Measurements from ENCODE around the gene JAKMIP1.

JAKMIP1 gene

DNA sequence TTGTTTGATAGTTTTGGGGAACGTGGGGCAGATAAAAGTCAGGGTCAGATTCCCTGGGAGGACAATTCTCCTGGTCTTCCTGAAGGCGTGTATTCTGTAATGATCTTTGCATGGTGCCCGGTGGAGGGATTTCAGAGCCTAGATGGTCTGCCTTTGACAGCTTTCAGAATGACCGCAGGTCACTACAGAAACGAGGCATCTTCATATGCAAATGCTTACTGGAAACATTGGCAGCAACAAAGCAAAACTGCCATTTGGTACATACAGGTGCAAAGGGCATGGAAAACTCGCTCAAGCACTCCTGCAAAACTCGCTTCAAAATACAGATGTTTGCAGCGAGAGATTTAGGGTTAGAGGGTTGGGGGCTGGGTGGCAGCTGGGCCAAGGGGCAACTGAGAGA lies 190.9 kb downstream of the JAKMIP1 start:
- TF ChIP-seq, protein P1, sequence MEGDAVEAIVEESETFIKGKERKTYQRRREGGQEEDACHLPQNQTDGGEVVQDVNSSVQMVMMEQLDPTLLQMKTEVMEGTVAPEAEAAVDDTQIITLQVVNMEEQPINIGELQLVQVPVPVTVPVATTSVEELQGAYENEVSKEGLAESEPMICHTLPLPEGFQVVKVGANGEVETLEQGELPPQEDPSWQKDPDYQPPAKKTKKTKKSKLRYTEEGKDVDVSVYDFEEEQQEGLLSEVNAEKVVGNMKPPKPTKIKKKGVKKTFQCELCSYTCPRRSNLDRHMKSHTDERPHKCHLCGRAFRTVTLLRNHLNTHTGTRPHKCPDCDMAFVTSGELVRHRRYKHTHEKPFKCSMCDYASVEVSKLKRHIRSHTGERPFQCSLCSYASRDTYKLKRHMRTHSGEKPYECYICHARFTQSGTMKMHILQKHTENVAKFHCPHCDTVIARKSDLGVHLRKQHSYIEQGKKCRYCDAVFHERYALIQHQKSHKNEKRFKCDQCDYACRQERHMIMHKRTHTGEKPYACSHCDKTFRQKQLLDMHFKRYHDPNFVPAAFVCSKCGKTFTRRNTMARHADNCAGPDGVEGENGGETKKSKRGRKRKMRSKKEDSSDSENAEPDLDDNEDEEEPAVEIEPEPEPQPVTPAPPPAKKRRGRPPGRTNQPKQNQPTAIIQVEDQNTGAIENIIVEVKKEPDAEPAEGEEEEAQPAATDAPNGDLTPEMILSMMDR (conservative IDR thresholded peaks at IDR 0.05; ENCODE audit: low read length): no peak
- no peak for TF ChIP-seq EZH2phosphoT487 (IDR thresholded peaks at IDR 0.05; ENCODE audit: borderline replicate concordance)
- H4K20me1 ChIP-seq (ENCODE audit: insufficient read depth, low read length, poor library complexity, severe bottlenecking): no peaks in the 10 kb centered on the region
- H3K9me3 ChIP-seq (ENCODE audit: insufficient read depth, low read depth, low read length): no peaks in the 10 kb centered on the region

DNA sequence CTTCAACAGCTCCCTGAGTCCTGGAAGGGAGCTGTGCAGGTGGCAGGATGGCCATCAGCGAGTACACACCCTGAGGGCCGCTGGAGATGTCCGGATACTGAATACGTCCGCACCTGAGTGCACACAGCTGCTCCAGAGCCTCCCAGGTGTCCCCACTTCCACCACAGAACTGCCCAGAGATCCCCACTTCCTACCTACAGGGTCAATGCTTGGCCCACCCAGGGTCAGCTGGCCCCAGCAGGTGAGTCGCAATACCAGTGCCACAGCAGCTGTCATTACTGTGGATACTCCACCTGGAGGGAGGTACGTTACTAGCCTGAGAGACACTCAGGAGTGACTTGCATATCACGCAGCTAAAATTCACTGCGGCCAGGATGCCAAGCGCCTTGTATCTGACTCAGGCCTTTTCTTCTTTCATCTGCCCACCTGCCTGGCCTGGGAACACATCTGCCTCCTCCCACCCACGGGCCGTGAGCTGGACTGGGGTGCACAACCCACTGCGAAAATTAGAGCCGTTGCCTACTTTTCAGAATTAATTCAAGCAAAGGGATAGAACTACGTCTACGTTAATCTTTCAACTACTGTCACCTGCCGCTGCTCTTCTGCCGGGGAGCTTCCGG lies 191.5 kb downstream of the JAKMIP1 start:
- Histone ChIP-seq H3K27me3 (ENCODE audit: insufficient read depth, low read length, poor library complexity, severe bottlenecking) (no peaks in the 10 kb centered on the region), H3K4me3 (ENCODE audit: low read length, poor library complexity, severe bottlenecking) (no peak overlapping the region), H3K9ac (ENCODE audit: low read depth, low read length, poor library complexity, severe bottlenecking) (no peak overlapping the region), H3F3A (ENCODE audit: low read depth) (no peaks in the 10 kb centered on the region), H3K9me3 (ENCODE audit: insufficient read depth, low read depth, low read length) (no peaks in the 10 kb centered on the region), H3K36me3 (ENCODE audit: insufficient read depth, low read length) (no peaks in the 10 kb centered on the region), H2AFZ (ENCODE audit: low read length) (no peak overlapping the region), H4K20me1 (ENCODE audit: insufficient read depth, low read length, poor library complexity, severe bottlenecking) (no peaks in the 10 kb centered on the region), H3K9me2 (replicated peaks; ENCODE audit: low read depth, low read length) (no peaks in the 10 kb centered on the region), H3K4me2 (ENCODE audit: low read depth, low read length, poor library complexity, severe bottlenecking) (no peak overlapping the region), H3K4me1 (ENCODE audit: insufficient read depth, low read length, poor library complexity, severe bottlenecking) (no peaks in the 10 kb centered on the region), H3K79me2 (ENCODE audit: insufficient read depth, low read length) (no peaks in the 10 kb centered on the region)
- no peak for TF ChIP-seq EZH2phosphoT487 (IDR thresholded peaks at IDR 0.05; ENCODE audit: borderline replicate concordance)
- TF ChIP-seq, protein P1 (conservative IDR thresholded peaks at IDR 0.05; ENCODE audit: low read length): no peak

More for the DNA sequence above, 190.9 kb downstream of the JAKMIP1 start:
- no peaks in the 10 kb centered on the region for H3K79me2 ChIP-seq (ENCODE audit: insufficient read depth, low read length)
- H3F3A ChIP-seq (ENCODE audit: low read depth): no peaks in the 10 kb centered on the region
- no peaks in the 10 kb centered on the region for H3K27me3 ChIP-seq (ENCODE audit: insufficient read depth, low read length, poor library complexity, severe bottlenecking)
- no peak overlapping the region for H3K9ac ChIP-seq (ENCODE audit: low read depth, low read length, poor library complexity, severe bottlenecking)
- H3K4me2 ChIP-seq (ENCODE audit: low read depth, low read length, poor library complexity, severe bottlenecking): no peak overlapping the region
- H3K36me3 ChIP-seq (ENCODE audit: insufficient read depth, low read length): no peaks in the 10 kb centered on the region
- H3K9me2 ChIP-seq (replicated peaks; ENCODE audit: low read depth, low read length): no peaks in the 10 kb centered on the region
- no peak overlapping the region for H2AFZ ChIP-seq (ENCODE audit: low read length)
- no peaks in the 10 kb centered on the region for H3K4me1 ChIP-seq (ENCODE audit: insufficient read depth, low read length, poor library complexity, severe bottlenecking)
- no peak overlapping the region for H3K4me3 ChIP-seq (ENCODE audit: low read length, poor library complexity, severe bottlenecking)

DNA sequence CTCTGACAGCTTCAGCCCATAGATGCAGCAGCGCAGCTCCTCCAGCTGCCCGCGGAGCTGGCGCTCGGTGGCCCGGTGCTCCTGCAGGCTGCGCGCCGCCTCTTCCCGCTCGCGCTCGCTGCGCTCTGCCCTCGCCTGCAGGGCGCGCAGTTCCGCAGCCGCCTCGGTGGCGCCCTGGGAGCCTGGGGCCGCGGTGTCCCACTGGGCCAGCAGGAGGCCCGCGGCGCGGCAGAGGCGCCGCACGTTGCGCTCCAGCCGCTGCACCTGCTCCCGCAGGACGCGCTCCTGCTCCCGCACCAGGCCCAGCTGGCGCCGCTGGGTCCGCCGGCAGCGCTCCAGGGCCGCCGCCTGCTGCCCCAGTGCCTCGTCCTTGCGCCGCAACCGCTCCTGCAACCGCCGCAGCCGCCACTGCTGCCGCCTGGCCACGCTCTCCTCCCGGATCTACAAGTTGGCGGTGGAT lies 192.2 kb downstream of the JAKMIP1 start:
- no peaks in the 10 kb centered on the region for H3K9me3 ChIP-seq (ENCODE audit: insufficient read depth, low read depth, low read length)
- H2AFZ ChIP-seq (ENCODE audit: low read length): no peak overlapping the region
- H3K27me3 ChIP-seq (ENCODE audit: insufficient read depth, low read length, poor library complexity, severe bottlenecking): no peaks in the 10 kb centered on the region
- H3K9me2 ChIP-seq (replicated peaks; ENCODE audit: low read depth, low read length): no peaks in the 10 kb centered on the region
- no peak overlapping the region for H3K9ac ChIP-seq (ENCODE audit: low read depth, low read length, poor library complexity, severe bottlenecking)
- no peak overlapping the region for H3K4me2 ChIP-seq (ENCODE audit: low read depth, low read length, poor library complexity, severe bottlenecking)
- TF ChIP-seq EZH2phosphoT487 (IDR thresholded peaks at IDR 0.05; ENCODE audit: borderline replicate concordance): no peak
- TF ChIP-seq, protein P1 (conservative IDR thresholded peaks at IDR 0.05; ENCODE audit: low read length): no peak
- no peaks in the 10 kb centered on the region for H3K36me3 ChIP-seq (ENCODE audit: insufficient read depth, low read length)
- H3K79me2 ChIP-seq (ENCODE audit: insufficient read depth, low read length): no peaks in the 10 kb centered on the region
- no peak overlapping the region for H3K4me3 ChIP-seq (ENCODE audit: low read length, poor library complexity, severe bottlenecking)
- no peaks in the 10 kb centered on the region for H3K4me1 ChIP-seq (ENCODE audit: insufficient read depth, low read length, poor library complexity, severe bottlenecking)
- H3F3A ChIP-seq (ENCODE audit: low read depth): no peaks in the 10 kb centered on the region
- H4K20me1 ChIP-seq (ENCODE audit: insufficient read depth, low read length, poor library complexity, severe bottlenecking): no peaks in the 10 kb centered on the region

Data from Loucy (cell line).